VCaP (cell line): Measurements from ENCODE around the gene UMOD.

ENCODE experiments used
- H3K27ac ChIP-seq: fragments of 450-650 bp; 2 replicates; pipeline ENCODE4 v1.5.1; 2017
- CTCF ChIP-seq: fragments of 450-650 bp; conservative IDR thresholded peaks from 2 replicates; pipeline ENCODE4 v1.5.1; 2017; ENCODE audit warnings: mild to moderate bottlenecking, moderate library complexity

UMOD gene

GRCh38 chr16:20352615-20353014 lies at the start of gene UMOD:
Gene UMOD (minus strand): TSS chr16:20352715. CDS start chr16:20350737, 1,978 bp downstream.
- no peak within 1 kb of the TSS for H3K27ac ChIP-seq
- no peak for TF ChIP-seq CTCF

GRCh38 chr16:20401475-20402016 lies 49.0 kb upstream of the UMOD start:
- no peak overlapping the region for H3K27ac ChIP-seq
- no peak for TF ChIP-seq CTCF

- H3K27ac ChIP-seq, result no peak overlapping the region
- TF ChIP-seq CTCF, result no peak
Observed at GRCh38 chr16:20401066-20401465, 48.6 kb upstream of the UMOD start.

- TF ChIP-seq CTCF, result no peak
Observed at GRCh38 chr16:20399185-20399584, 46.7 kb upstream of the UMOD start.

GRCh38 chr16:20398603-20399002 lies 46.1 kb upstream of the UMOD start:
- no peak for TF ChIP-seq CTCF
- no peak overlapping the region for H3K27ac ChIP-seq

More at GRCh38 chr16:20399185-20399584, 46.7 kb upstream of the UMOD start:
- no peak overlapping the region for H3K27ac ChIP-seq

GRCh38 chr16:20397468-20398074 lies 45.1 kb upstream of the UMOD start:
- no peak for TF ChIP-seq CTCF
- H3K27ac ChIP-seq, result no peak overlapping the region

- TF ChIP-seq CTCF, result no peak
- H3K27ac ChIP-seq, result no peak overlapping the region
Observed at GRCh38 chr16:20396846-20397467, 44.4 kb upstream of the UMOD start.
